H9 (cell line): ENCODE data around the gene TBC1D5. TPM values are rescaled to one million over a fixed set of nuclear protein-coding genes. Genes with fewer than 3 reads are reported as not detected.
"Not testable (repeated sequence)": the region's sequence is repeated elsewhere in the genome, so short reads cannot be mapped to it uniquely, and the experiment has no call there.

ENCODE experiments used
- DNase-seq: peaks from one replicate; pipeline ENCODE4 v3.0.0-alpha.2; 2017
- H2AFZ ChIP-seq: one replicate; pipeline ENCODE4 v1.6.1; 2013; ENCODE audit warnings: mild to moderate bottlenecking, low read length, control low read depth, moderate library complexity
- H2AK5ac ChIP-seq: 2 replicates; pipeline ENCODE4 v1.6.1; 2013; ENCODE audit warnings: low read length, control low read depth, mixed read lengths; ENCODE audit not compliant: insufficient read length
- H2BK120ac ChIP-seq: one replicate; pipeline ENCODE4 v1.6.1; 2013; ENCODE audit warnings: low read depth, mild to moderate bottlenecking, low read length, control low read depth, inconsistent platforms; ENCODE audit not compliant: poor library complexity, severe bottlenecking
- H2BK12ac ChIP-seq: 2 replicates; pipeline ENCODE4 v1.6.1; 2013; ENCODE audit warnings: low read length, control low read depth, mixed read lengths, low read depth; ENCODE audit not compliant: insufficient read length
- H2BK15ac ChIP-seq: 2 replicates; pipeline ENCODE4 v1.6.1; 2013; ENCODE audit warnings: low read depth, low read length, control low read depth
- H2BK20ac ChIP-seq: one replicate; pipeline ENCODE4 v1.6.1; 2013; ENCODE audit warnings: low read depth, mild to moderate bottlenecking, low read length, control low read depth, inconsistent platforms; ENCODE audit not compliant: poor library complexity, severe bottlenecking
- H2BK5ac ChIP-seq: 2 replicates; pipeline ENCODE4 v1.6.1; 2013; ENCODE audit warnings: low read length, control low read depth, mixed read lengths; ENCODE audit not compliant: insufficient read length
- H3K14ac ChIP-seq: 2 replicates; pipeline ENCODE4 v1.6.1; 2013; ENCODE audit warnings: low read length, control low read depth; ENCODE audit not compliant: insufficient read depth
- H3K18ac ChIP-seq: 2 replicates; pipeline ENCODE4 v1.6.1; 2013; ENCODE audit warnings: low read depth, mild to moderate bottlenecking, mixed read lengths, low read length, control low read depth; ENCODE audit not compliant: insufficient read length
- H3K23ac ChIP-seq: 2 replicates; pipeline ENCODE4 v1.6.1; 2013; ENCODE audit warnings: low read length, control low read depth, mixed read lengths, low read depth; ENCODE audit not compliant: insufficient read length
- H3K23me2 ChIP-seq: 2 replicates; pipeline ENCODE4 v1.6.1; 2013; ENCODE audit warnings: low read depth, mild to moderate bottlenecking, mixed read lengths, low read length, control low read depth; ENCODE audit not compliant: insufficient read length, poor library complexity, severe bottlenecking
- H3K27ac ChIP-seq: 2 replicates; pipeline ENCODE4 v1.5.1; 2013; ENCODE audit warnings: low read length, control low read depth, mixed read lengths, low read depth; ENCODE audit not compliant: insufficient read length
- H3K27me3 ChIP-seq: 2 replicates; pipeline ENCODE4 v1.6.1; 2013; ENCODE audit warnings: low read length, control low read depth, inconsistent platforms; ENCODE audit not compliant: insufficient read depth
- H3K4ac ChIP-seq: 2 replicates; pipeline ENCODE4 v1.6.1; 2013; ENCODE audit warnings: low read depth, mild to moderate bottlenecking, control low read depth, inconsistent platforms, low read length, moderate library complexity
- H3K4me1 ChIP-seq: 2 replicates; pipeline ENCODE4 v1.6.1; 2013; ENCODE audit warnings: low read length, control low read depth, inconsistent platforms; ENCODE audit not compliant: insufficient read depth
- H3K4me2 ChIP-seq: 2 replicates; pipeline ENCODE4 v1.6.1; 2013; ENCODE audit warnings: low read length, control low read depth, mixed read lengths; ENCODE audit not compliant: insufficient read length, insufficient read depth
- H3K56ac ChIP-seq: 2 replicates; pipeline ENCODE4 v1.6.1; 2013; ENCODE audit warnings: low read depth, mild to moderate bottlenecking, mixed read lengths, low read length, control low read depth; ENCODE audit not compliant: insufficient read length
- H3K79me1 ChIP-seq: 2 replicates; pipeline ENCODE4 v1.6.1; 2013; ENCODE audit warnings: low read depth, mild to moderate bottlenecking, moderate library complexity, low read length, control low read depth, inconsistent platforms; ENCODE audit not compliant: insufficient read depth, poor library complexity, severe bottlenecking
- H3K79me2 ChIP-seq: 2 replicates; pipeline ENCODE4 v1.6.1; 2013; ENCODE audit warnings: low read length, control low read depth, inconsistent platforms; ENCODE audit not compliant: insufficient read depth
- H3K9ac ChIP-seq: 2 replicates; pipeline ENCODE4 v1.6.1; 2013; ENCODE audit warnings: low read length, control low read depth, mixed read lengths; ENCODE audit not compliant: insufficient read length; ENCODE audit errors: extremely low read depth
- H3K9me3 ChIP-seq: one replicate; pipeline ENCODE4 v1.6.1; 2013; ENCODE audit warnings: low read depth, low read length, inconsistent platforms; ENCODE audit not compliant: control insufficient read depth
- H3T11ph ChIP-seq: one replicate; pipeline ENCODE4 v1.6.1; 2013; ENCODE audit warnings: mild to moderate bottlenecking, low read length, control low read depth, inconsistent platforms
- H4K20me1 ChIP-seq: one replicate; pipeline ENCODE4 v1.6.1; 2013; ENCODE audit not compliant: control insufficient read depth, insufficient read length, insufficient read depth
- H4K5ac ChIP-seq: 2 replicates; pipeline ENCODE4 v1.6.1; 2013; ENCODE audit warnings: low read depth, mild to moderate bottlenecking, mixed read lengths, low read length, control low read depth; ENCODE audit not compliant: insufficient read length
- H4K8ac ChIP-seq: replicated peaks from 2 replicates; pipeline ENCODE4 v1.6.1; 2013; ENCODE audit warnings: low read length, control low read depth, mixed read lengths, low read depth; ENCODE audit not compliant: insufficient read length
- H4K91ac ChIP-seq: 2 replicates; pipeline ENCODE4 v1.6.1; 2013; ENCODE audit warnings: low read depth, mild to moderate bottlenecking, moderate library complexity, mixed read lengths, low read length, control low read depth; ENCODE audit not compliant: insufficient read length
- H3K27ac Mint-ChIP-seq, 3 experiments: 2 replicates in 2 of 3; 3 replicates in 1 of 3; pipeline ENCODE4 v1.8.0; 2020 to 2021; ENCODE audit warnings: mixed read lengths in 3 of 3, mild to moderate bottlenecking in 1 of 3, moderate library complexity in 1 of 3
- H3K27me3 Mint-ChIP-seq: 2 replicates; pipeline ENCODE4 v1.8.0; 2021; ENCODE audit warnings: low read depth, mild to moderate bottlenecking, moderate library complexity, mixed read lengths
- H3K36me3 Mint-ChIP-seq, 3 experiments: 2 replicates in 2 of 3; 3 replicates in 1 of 3; pipeline ENCODE4 v1.8.0; 2020 to 2021; ENCODE audit warnings: low read depth in 3 of 3, mixed read lengths in 3 of 3; ENCODE audit not compliant: insufficient read depth in 1 of 3
- H3K4me1 Mint-ChIP-seq, 2 experiments: 2 replicates each; pipeline ENCODE4 v1.8.0; 2020; ENCODE audit warnings: mixed read lengths in 2 of 2
- H3K4me3 Mint-ChIP-seq, 2 experiments: 2 replicates in 1 of 2; 3 replicates in 1 of 2; pipeline ENCODE4 v1.8.0; 2020 to 2021; ENCODE audit warnings: mild to moderate bottlenecking in 2 of 2, mixed read lengths in 2 of 2, moderate library complexity in 1 of 2
- H3K9me3 Mint-ChIP-seq, 2 experiments: 2 replicates in 1 of 2; 3 replicates in 1 of 2; pipeline ENCODE4 v1.8.0; 2020; ENCODE audit warnings: mild to moderate bottlenecking in 2 of 2, mixed read lengths in 2 of 2, moderate library complexity in 1 of 2
- WGBS: extraction: QIAGEN DNeasy Blood & Tissue Kit; methylation state at CpG from one replicate; pipeline ENCODE4 v1.1.7; 2013; ENCODE audit warnings: missing lambda C conversion rate, low lambda C conversion rate, mixed read lengths; ENCODE audit not compliant: insufficient read length; ENCODE audit errors: extremely low coverage; 5-methylcytosine and 5-hydroxymethylcytosine counted together
- total RNA-seq: library from RNA; stranded (reverse); gene quantifications from 2 replicates; pipeline ENCODE4 v1.2.1, GENCODE V29; 2021
- TF ChIP-seq, protein P1 (sequence below): fragments of 200-600 bp; sonication (generic); conservative IDR thresholded peaks from 3 replicates; pipeline ENCODE4 v1.8.0; 2021; ENCODE audit warnings: antibody characterized with exemption, mild to moderate bottlenecking

Gene TBC1D5
- total RNA-seq, 1 experiment from 2014 or later, result 25.0 TPM

DNA sequence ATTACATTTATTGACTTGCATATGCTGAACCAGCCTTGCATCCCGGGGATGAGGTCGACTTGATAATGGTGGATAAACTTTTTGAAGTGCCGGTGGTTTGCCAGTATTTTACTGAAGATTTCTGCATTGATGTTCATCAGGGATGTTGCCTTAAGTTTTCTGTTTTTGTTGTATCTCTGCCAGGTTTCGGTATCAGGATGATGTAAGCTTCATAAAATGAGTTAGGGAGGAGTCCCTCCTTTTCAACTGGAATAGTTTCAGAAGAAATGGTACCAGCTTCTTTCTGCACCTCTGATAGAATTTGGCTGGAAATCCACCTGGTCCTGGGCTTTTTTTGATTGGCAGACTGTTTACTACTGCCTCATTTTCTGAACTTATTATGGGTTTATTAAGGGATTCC lies 250.8 kb downstream of the TBC1D5 start:
- Histone ChIP-seq H2BK20ac (no peak overlapping the region), H4K8ac (no peak overlapping the region), H3K18ac (no peak overlapping the region), H2BK120ac (no peak overlapping the region), H3T11ph (no peak overlapping the region), H3K4me1 (no peaks in the 10 kb centered on the region; the same call in 1 of the 2 replicates), H4K5ac (no peak overlapping the region), H3K23me2 (no peaks in the 10 kb centered on the region), H3K79me1 (no peaks in the 10 kb centered on the region), H3K56ac (no peak overlapping the region), H3K27ac (no peak overlapping the region), H3K9me3 (no peaks in the 10 kb centered on the region), H3K9ac (no peak overlapping the region), H4K91ac (no peak overlapping the region), H2AK5ac (no peak overlapping the region), H2BK15ac (no peak overlapping the region), H3K4ac (no peak overlapping the region), H2BK5ac (no peak overlapping the region), H3K4me2 (no peak overlapping the region), H2AFZ (no peak overlapping the region), H3K27me3 (no peaks in the 10 kb centered on the region), H4K20me1 (no peaks in the 10 kb centered on the region), H3K14ac (no peak overlapping the region), H2BK12ac (no peak overlapping the region), H3K23ac (no peak overlapping the region), H3K79me2 (no peaks in the 10 kb centered on the region)
- DNase-seq, result no peak
- Mint-ChIP-seq H3K36me3 (peaks cover 21 to 36% (median 26%) of the 10 kb centered on the region in 3 experiments), H3K27me3 (no peaks in the 10 kb centered on the region), H3K27ac (no peak overlapping the region), H3K4me3 (no peak overlapping the region), H3K4me1 (peaks cover 2 to 4% of the 10 kb centered on the region in 2 experiments; a peak in 2 of 4 replicates), H3K9me3 (peaks cover 29 to 39% of the 10 kb centered on the region in 2 experiments)
- TF ChIP-seq, protein P1, sequence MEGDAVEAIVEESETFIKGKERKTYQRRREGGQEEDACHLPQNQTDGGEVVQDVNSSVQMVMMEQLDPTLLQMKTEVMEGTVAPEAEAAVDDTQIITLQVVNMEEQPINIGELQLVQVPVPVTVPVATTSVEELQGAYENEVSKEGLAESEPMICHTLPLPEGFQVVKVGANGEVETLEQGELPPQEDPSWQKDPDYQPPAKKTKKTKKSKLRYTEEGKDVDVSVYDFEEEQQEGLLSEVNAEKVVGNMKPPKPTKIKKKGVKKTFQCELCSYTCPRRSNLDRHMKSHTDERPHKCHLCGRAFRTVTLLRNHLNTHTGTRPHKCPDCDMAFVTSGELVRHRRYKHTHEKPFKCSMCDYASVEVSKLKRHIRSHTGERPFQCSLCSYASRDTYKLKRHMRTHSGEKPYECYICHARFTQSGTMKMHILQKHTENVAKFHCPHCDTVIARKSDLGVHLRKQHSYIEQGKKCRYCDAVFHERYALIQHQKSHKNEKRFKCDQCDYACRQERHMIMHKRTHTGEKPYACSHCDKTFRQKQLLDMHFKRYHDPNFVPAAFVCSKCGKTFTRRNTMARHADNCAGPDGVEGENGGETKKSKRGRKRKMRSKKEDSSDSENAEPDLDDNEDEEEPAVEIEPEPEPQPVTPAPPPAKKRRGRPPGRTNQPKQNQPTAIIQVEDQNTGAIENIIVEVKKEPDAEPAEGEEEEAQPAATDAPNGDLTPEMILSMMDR, result no peak
- no CpG with 5 or more reads among the region's 4 CpGs for WGBS

DNA sequence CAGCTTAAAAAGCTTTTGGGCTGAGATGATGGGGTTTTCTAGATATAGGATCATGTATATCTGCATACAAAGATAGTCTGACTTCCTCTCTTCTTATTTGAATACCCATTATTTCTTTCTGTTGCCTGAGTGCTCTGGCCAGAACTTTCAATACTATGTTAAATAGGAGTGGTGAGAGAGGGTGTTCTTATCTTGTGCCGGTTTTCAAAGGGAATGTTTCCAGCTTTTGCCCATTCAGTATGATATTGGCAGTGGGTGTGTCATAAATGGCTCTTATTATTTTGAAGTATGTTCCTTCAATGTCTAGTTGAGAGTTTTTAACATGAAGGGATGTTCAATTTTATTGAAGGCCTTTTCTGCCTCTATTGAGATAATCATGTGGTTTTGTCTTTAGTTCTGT lies 251.2 kb downstream of the TBC1D5 start:
- not testable (repeated sequence) for H2AFZ ChIP-seq, H4K5ac ChIP-seq, H3K4ac ChIP-seq, H3K27me3 Mint-ChIP-seq, H3K23me2 ChIP-seq, H3K27ac ChIP-seq, H3K9ac ChIP-seq, H2BK5ac ChIP-seq, H2BK12ac ChIP-seq, H3K79me1 ChIP-seq, H3K23ac ChIP-seq, H3K4me2 ChIP-seq, H3K4me1 ChIP-seq, H3K56ac ChIP-seq, H4K20me1 ChIP-seq, H2BK15ac ChIP-seq, H3K4me3 Mint-ChIP-seq, H3K27ac Mint-ChIP-seq, H3K4me1 Mint-ChIP-seq, H2BK20ac ChIP-seq, H3K18ac ChIP-seq, H3K79me2 ChIP-seq, H2AK5ac ChIP-seq, H3K9me3 ChIP-seq, H3T11ph ChIP-seq, H3K14ac ChIP-seq, H3K27me3 ChIP-seq, H4K8ac ChIP-seq, H2BK120ac ChIP-seq, DNase-seq, H4K91ac ChIP-seq
- Mint-ChIP-seq H3K9me3 (peaks cover 29 to 39% of the 10 kb centered on the region in 2 experiments), H3K36me3 (peaks cover 21 to 36% (median 26%) of the 10 kb centered on the region in 3 experiments)
- no CpG with 5 or more reads among the region's 1 CpG for WGBS
